ENCODE results near the gene VPS4B. TPM values are rescaled to one million over a fixed set of nuclear protein-coding genes. Genes with fewer than 3 reads are reported as not detected.

Gene VPS4B
- 10 to 100 TPM; 28.3 to 31.7 TPM for total RNA-seq

DNA sequence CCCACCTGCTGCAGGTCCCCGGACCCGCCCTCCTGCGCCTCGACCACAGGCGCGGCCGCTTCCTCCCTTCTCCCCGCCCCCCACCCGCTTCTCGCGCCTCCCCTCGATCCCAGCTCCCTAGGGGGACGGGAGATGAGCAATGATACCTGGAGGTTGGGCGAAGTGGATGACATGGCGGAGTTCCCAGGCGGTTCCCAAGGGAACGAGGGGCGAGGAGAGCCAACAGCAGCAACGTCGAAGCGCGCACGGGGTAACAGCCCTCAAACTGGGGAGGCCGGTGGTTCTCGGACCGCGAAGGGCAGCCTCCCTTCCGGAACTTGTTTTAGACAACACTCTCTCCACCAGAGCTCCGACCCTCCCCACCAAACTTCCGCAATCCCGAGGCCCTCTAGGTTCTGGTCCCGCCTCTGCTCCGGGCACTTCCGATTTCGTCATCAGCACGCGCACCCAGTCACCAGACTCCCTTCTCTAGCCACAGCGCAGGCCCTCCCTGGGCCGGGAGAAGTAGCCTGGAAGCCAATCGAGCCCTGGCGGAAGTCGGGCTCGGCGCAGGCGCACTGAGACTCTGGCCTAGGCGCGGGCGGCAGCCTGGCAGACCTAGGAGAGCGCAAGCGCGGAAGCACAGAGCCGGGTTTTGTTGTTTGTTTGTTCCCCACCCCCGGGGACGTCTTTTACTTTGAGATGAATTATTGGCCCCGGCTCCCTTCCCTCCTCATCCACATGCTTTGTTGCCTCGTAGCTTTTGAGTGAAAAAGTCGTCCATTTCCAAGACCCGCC, at the start of gene VPS4B:
Gene VPS4B, minus strand, starts transcription at position 390 of the 777 bp plus-strand sequence. Its CDS starts 217 bp downstream, at position 173.
- intact Hi-C loops (cut with DNase I), result loop anchor here (1.0 to 10.0 kb wide), 3 partner anchors 55 to 897 kb away; partner anchors contain the start of genes KDSR and ZCCHC2

GRCh38 chr18:63470751-63471150, 48.5 kb upstream of the VPS4B start:
- TF ChIP-seq POLR2AphosphoS5 (IDR thresholded peaks at IDR 0.05) (no peak), CTCF (IDR thresholded peaks at IDR 0.05) (no peak), POLR2A (IDR thresholded peaks at IDR 0.05) (no peak)
- 88% methylated on average over 12 of the region's 12 CpGs for WGBS
- H3K4me3 ChIP-seq, result no peak overlapping the region
- H3K36me3 ChIP-seq, result no peaks in the 10 kb centered on the region
- H3K27ac ChIP-seq, result no peak overlapping the region
- H3K9me3 ChIP-seq, result no peaks in the 10 kb centered on the region
- no peak for DNase-seq (ENCODE audit: low spot score)
- no peaks in the 10 kb centered on the region for H3K4me1 ChIP-seq (replicated peaks)
- intact Hi-C loops (cut with DNase I), result no loop called here
- no peaks in the 10 kb centered on the region for H3K27me3 ChIP-seq (replicated peaks; ENCODE audit: insufficient read depth)

More for the DNA sequence above, at the start of gene VPS4B:
- Histone ChIP-seq H3K27ac (peak within 1 kb of the TSS; percentile 90 to 93), H3K9me3 (no peaks in the 10 kb centered on the region), H3K4me3 (peak within 1 kb of the TSS; percentile 62 to 70), H3K36me3 (no peaks in the 10 kb centered on the region), H3K4me1 (replicated peaks) (no peaks in the 10 kb centered on the region), H3K27me3 (replicated peaks; ENCODE audit: insufficient read depth) (no peaks in the 10 kb centered on the region)
- WGBS, result under 1% methylated on average over 46 of the region's 58 CpGs
- peak; percentile 99 for DNase-seq (ENCODE audit: low spot score)
- TF ChIP-seq POLR2A (IDR thresholded peaks at IDR 0.05), result peak; percentile 82
- peak in 2 of 4 experiments; percentile 21 to 49 for TF ChIP-seq CTCF (IDR thresholded peaks at IDR 0.05)
- peak; percentile 100 for TF ChIP-seq POLR2AphosphoS5 (IDR thresholded peaks at IDR 0.05)

DNA sequence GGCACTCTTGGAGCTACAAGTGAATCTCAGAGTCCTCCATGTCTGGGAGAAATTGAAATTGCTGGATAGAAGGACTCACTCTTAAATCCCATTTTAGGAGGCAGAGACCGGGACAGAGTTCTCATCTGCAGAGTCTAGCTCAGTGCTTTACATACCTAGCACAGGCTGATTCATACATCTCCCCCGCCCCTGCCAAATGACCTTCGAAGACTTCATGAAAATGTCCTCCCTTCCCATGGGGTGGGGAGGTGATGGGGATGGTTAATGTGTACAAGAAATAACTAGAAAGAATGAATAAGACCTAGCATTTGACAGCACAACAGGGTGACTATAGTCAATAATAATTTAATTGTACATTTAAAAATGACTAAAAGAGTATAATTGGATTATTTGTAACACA, 46.3 kb upstream of the VPS4B start:
- DNase-seq (ENCODE audit: low spot score), result no peak
- H3K4me1 ChIP-seq (replicated peaks), result no peaks in the 10 kb centered on the region
- WGBS, result 95% methylated on average over 3 of the region's 3 CpGs
- H3K27me3 ChIP-seq (replicated peaks; ENCODE audit: insufficient read depth), result no peaks in the 10 kb centered on the region
- intact Hi-C loops (cut with DNase I), result no loop called here
- H3K36me3 ChIP-seq, result no peaks in the 10 kb centered on the region
- TF ChIP-seq POLR2A (IDR thresholded peaks at IDR 0.05) (no peak), CTCF (IDR thresholded peaks at IDR 0.05) (no peak), POLR2AphosphoS5 (IDR thresholded peaks at IDR 0.05) (no peak)
- no peaks in the 10 kb centered on the region for H3K9me3 ChIP-seq
- no peak overlapping the region for H3K27ac ChIP-seq
- H3K4me3 ChIP-seq, result no peak overlapping the region

- intact Hi-C loops (cut with DNase I), result no loop called here
- no peak for TF ChIP-seq POLR2A (IDR thresholded peaks at IDR 0.05)
- no peak for TF ChIP-seq CTCF (IDR thresholded peaks at IDR 0.05)
- TF ChIP-seq POLR2AphosphoS5 (IDR thresholded peaks at IDR 0.05), result no peak
These were observed 45.4 kb upstream of the VPS4B start for GRCh38 chr18:63467699-63468098.

DNA sequence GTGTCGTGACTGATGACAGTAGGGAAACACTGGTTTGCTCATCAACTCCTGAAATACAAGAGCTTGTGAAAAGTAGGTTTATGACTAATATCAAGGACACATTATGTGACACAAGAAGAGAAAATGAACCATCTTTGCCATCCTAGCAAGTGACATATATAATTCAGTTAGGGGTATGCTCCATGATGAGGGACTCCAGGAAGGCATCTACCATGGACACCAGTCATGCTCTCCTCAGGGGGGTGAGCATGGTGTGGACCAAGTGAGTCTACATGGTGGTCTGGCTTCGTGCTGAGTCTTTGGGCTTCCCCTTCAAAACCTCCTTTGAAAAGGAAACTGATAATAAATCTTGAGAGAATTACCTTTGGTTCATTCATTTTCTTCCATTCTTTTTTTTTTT, 42.8 kb upstream of the VPS4B start:
- H3K4me1 ChIP-seq (replicated peaks), result no peaks in the 10 kb centered on the region
- H3K27ac ChIP-seq, result no peak overlapping the region
- H3K4me3 ChIP-seq, result no peak overlapping the region
- no peaks in the 10 kb centered on the region for H3K36me3 ChIP-seq
- DNase-seq (ENCODE audit: low spot score), result no peak
- 87% methylated on average over 2 of the region's 2 CpGs for WGBS
- intact Hi-C loops (cut with DNase I), result no loop called here
- H3K27me3 ChIP-seq (replicated peaks; ENCODE audit: insufficient read depth), result no peaks in the 10 kb centered on the region
- TF ChIP-seq POLR2A (IDR thresholded peaks at IDR 0.05) (no peak), CTCF (IDR thresholded peaks at IDR 0.05) (no peak), POLR2AphosphoS5 (IDR thresholded peaks at IDR 0.05) (no peak)
- no peaks in the 10 kb centered on the region for H3K9me3 ChIP-seq

More at GRCh38 chr18:63467699-63468098, 45.4 kb upstream of the VPS4B start:
- DNase-seq (ENCODE audit: low spot score), result no peak
- H3K36me3 ChIP-seq, result no peaks in the 10 kb centered on the region
- WGBS, result 82% methylated on average over 4 of the region's 4 CpGs
- H3K27ac ChIP-seq, result no peak overlapping the region
- H3K27me3 ChIP-seq (replicated peaks; ENCODE audit: insufficient read depth), result no peaks in the 10 kb centered on the region
- H3K9me3 ChIP-seq, result no peaks in the 10 kb centered on the region
- H3K4me1 ChIP-seq (replicated peaks), result no peaks in the 10 kb centered on the region
- no peak overlapping the region for H3K4me3 ChIP-seq

All from prostate gland (tissue), 2 donors.